A549 (cell line): ENCODE data around the gene CPLANE2. TPM values are rescaled to one million over a fixed set of nuclear protein-coding genes. Genes with fewer than 3 reads are reported as not detected.
"Not testable (repeated sequence)": the region's sequence is repeated elsewhere in the genome, so short reads cannot be mapped to it uniquely, and the experiment has no call there.

Experiments used
- ATAC-seq, 2 experiments: fragments of 200-7000 bp in 1 of 2; fragments of >200 bp in 1 of 2; cut with Nextera tagmentation in 1 of 2; cut with Tn5 transposase in 1 of 2; 3 replicates each; pipeline versions ENCODE4 v1.8.0 to v1.9.1; 2018 to 2020; ENCODE audit warnings: mild to moderate bottlenecking in 1 of 2, moderate library complexity in 1 of 2
- CTCF ChIA-PET: fragments of 300-600 bp; sonication (Branson Sonifier 250); formaldehyde crosslinking; extraction: SDS; loops from one replicate; lab custom pipeline; 2021; ENCODE audit warnings: antibody characterized with exemption, inconsistent platforms; lab: Yijun Ruan, JAX
- POLR2A ChIA-PET: fragments of 350-600 bp; formaldehyde crosslinking; extraction: SDS; loops from one replicate; lab custom pipeline; 2021; ENCODE audit warnings: antibody characterized with exemption, inconsistent platforms; lab: Yijun Ruan, JAX
- DNase-seq, 2 experiments: peaks; one replicate each; pipeline versions ENCODE4 v3.0.0 to v3.0.0-alpha.2; 2011 to 2016; ENCODE audit warnings: low read depth in 1 of 2, low spot score in 1 of 2
- FAIRE-seq: peaks from 2 replicates; lab custom pipeline; 2011; peaks lifted over from hg19 to GRCh38; lab: Jason Lieb, UNC
- H3K27ac ChIP-seq, 2 experiments: fragments of >200 bp; sonication (Bioruptor Twin); formaldehyde crosslinking; 3 replicates each; pipeline ENCODE4 v1.5.1; 2016 to 2017
- H3K4me1 ChIP-seq: fragments of >200 bp; sonication (Bioruptor Twin); formaldehyde crosslinking; 3 replicates; pipeline ENCODE4 v1.6.1; 2016
- H3K4me2 ChIP-seq: fragments of >200 bp; sonication (Bioruptor Twin); formaldehyde crosslinking; 3 replicates; pipeline ENCODE4 v1.6.1; 2016
- H3K4me3 ChIP-seq: fragments of >200 bp; sonication (Bioruptor Twin); formaldehyde crosslinking; 3 replicates; pipeline ENCODE4 v1.5.1; 2016
- H3K9me3 ChIP-seq: fragments of >200 bp; sonication (Bioruptor Twin); formaldehyde crosslinking; 3 replicates; pipeline ENCODE4 v1.6.1; 2016
- BHLHE40 ChIP-seq: IDR thresholded peaks from 2 replicates; pipeline ENCODE4 v1.6.1; 2012; ENCODE audit warnings: low read depth, low read length, inconsistent platforms
- CBX2 ChIP-seq: fragments of 200-600 bp; sonication (generic); IDR thresholded peaks from 2 replicates; pipeline ENCODE4 v1.6.1; 2016; ENCODE audit warnings: low read depth, mild to moderate bottlenecking, borderline replicate concordance
- CHD4 ChIP-seq: fragments of 200-600 bp; sonication (generic); IDR thresholded peaks from 2 replicates; pipeline ENCODE4 v1.6.1; 2016; ENCODE audit warnings: antibody characterized with exemption, mild to moderate bottlenecking, borderline replicate concordance
- CTCF ChIP-seq: fragments of >200 bp; sonication (Bioruptor Twin); formaldehyde crosslinking; IDR thresholded peaks from 3 replicates; pipeline ENCODE4 v1.5.1; 2016
- EP300 ChIP-seq, 2 experiments: fragments of >200 bp; sonication (Bioruptor Twin); formaldehyde crosslinking; IDR thresholded peaks; 2 replicates in 1 of 2; 3 replicates in 1 of 2; pipeline ENCODE4 v1.6.1; 2016 to 2017
- FOXS1 ChIP-seq: fragments of 250-450 bp; sonication (Bioruptor Pico); IDR thresholded peaks from 2 replicates; pipeline ENCODE4 v1.5.0; 2020; ENCODE audit warnings: mild to moderate bottlenecking, moderate library complexity
- HDAC2 ChIP-seq: fragments of 200-600 bp; sonication (generic); IDR thresholded peaks from 2 replicates; pipeline ENCODE4 v1.6.1; 2016
- HOXB5 ChIP-seq: fragments of 250-450 bp; sonication (Bioruptor Pico); IDR thresholded peaks from 2 replicates; pipeline ENCODE4 v1.5.0; 2020; ENCODE audit warnings: mild to moderate bottlenecking, moderate library complexity
- JUN ChIP-seq, 2 experiments: fragments of >200 bp; sonication (Bioruptor Twin); formaldehyde crosslinking; IDR thresholded peaks; 2 replicates in 1 of 2; 3 replicates in 1 of 2; pipeline ENCODE4 v1.6.1; 2016 to 2017
- MAFK ChIP-seq: fragments of 450-650 bp; IDR thresholded peaks from 2 replicates; pipeline ENCODE4 v1.6.1; 2014; ENCODE audit not compliant: partially characterized antibody
- MAX ChIP-seq: IDR thresholded peaks from 2 replicates; pipeline ENCODE4 v1.6.1; 2012
- NPAS2 ChIP-seq: fragments of 250-450 bp; sonication (Bioruptor Pico); IDR thresholded peaks from 2 replicates; pipeline ENCODE4 v1.8.0; 2022; ENCODE audit warnings: mild to moderate bottlenecking, moderate library complexity, borderline replicate concordance
- PBX3 ChIP-seq: IDR thresholded peaks from 2 replicates; pipeline ENCODE4 v1.6.1; 2012
- RARB ChIP-seq: fragments of 250-450 bp; sonication (Bioruptor Pico); IDR thresholded peaks from 2 replicates; pipeline ENCODE4 v1.8.0; 2021; ENCODE audit warnings: mild to moderate bottlenecking, moderate library complexity
- RCOR1 ChIP-seq: fragments of 150-350 bp; IDR thresholded peaks from 2 replicates; pipeline ENCODE4 v1.6.1; 2014; ENCODE audit warnings: antibody characterized with exemption, low read length, low read depth
- REST ChIP-seq: fragments of 200-600 bp; sonication (generic); IDR thresholded peaks from 2 replicates; pipeline ENCODE4 v1.6.1; 2016; ENCODE audit warnings: antibody characterized with exemption, mild to moderate bottlenecking, moderate library complexity
- SMC3 ChIP-seq: fragments of >200 bp; sonication (Bioruptor Twin); formaldehyde crosslinking; IDR thresholded peaks from 3 replicates; pipeline ENCODE4 v1.6.1; 2018; ENCODE audit warnings: inconsistent platforms
- USF2 ChIP-seq: fragments of 450-650 bp; IDR thresholded peaks from 2 replicates; pipeline ENCODE4 v1.6.1; 2014; ENCODE audit warnings: antibody characterized with exemption
- ZC3H11A ChIP-seq: fragments of 450-650 bp; IDR thresholded peaks from 2 replicates; pipeline ENCODE4 v1.6.1; 2014; ENCODE audit warnings: antibody characterized with exemption, mild to moderate bottlenecking
- WGBS: methylation state at CpG from one replicate; pipeline ENCODE4 v1.1.6; 2017; ENCODE audit errors: missing lambda C conversion rate; 5-methylcytosine and 5-hydroxymethylcytosine counted together
- polyA plus RNA-seq, 4 experiments: library from polyadenylated mRNA; depleted of rRNA in 3 of 4; stranded (reverse); fragments of >200 nt; fragmentation: RNase III in 1 of 4; extraction: RNeasy Plus Mini Kit Qiagen cat#74134 plus additional on column Dnase treatment in 1 of 4; gene quantifications; 2 replicates in 3 of 4; 3 replicates in 1 of 4; pipeline ENCODE4 v1.2.3, GENCODE V29; 2011 to 2017

Gene CPLANE2
- polyA plus RNA-seq, 2 of the 4 experiments (the other 2 are of a cell fraction): 2.4 to 3.7 TPM

- no peak for TF ChIP-seq SMC3
- TF ChIP-seq, all 56 proteins: peak for 0
Measured at GRCh38 chr1:16248007-16248436, 11.0 kb upstream of the CPLANE2 start (continued).

- H3K27ac ChIP-seq: peak overlapping the region in 1 of 2 experiments; percentile 63; a peak in 1 of 6 replicates
- POLR2A ChIA-PET: no interaction called here
- H3K9me3 ChIP-seq: no peaks in the 10 kb centered on the region
- peaks cover 28% of the 10 kb centered on the region; the same call in 2 of the 3 replicates for H3K4me1 ChIP-seq
- 90% methylated on average over 2 of the region's 2 CpGs for WGBS
- FAIRE-seq (no peak), DNase-seq (no peak)
- no peak overlapping the region for H3K4me3 ChIP-seq
- no peak overlapping the region for H3K4me2 ChIP-seq
- TF ChIP-seq HDAC2 (no peak), EP300 (IDR thresholded peaks at IDR 0.05) (no peak)
- TF ChIP-seq, all 56 proteins: peak for 0
- CTCF ChIA-PET: interaction anchor here (0.6 to 3.3 kb wide), 4 partner anchors 165 to 290 kb away, joined by 3 to 25 read pairs (median 8); no protein-coding TSS in a partner anchor
- no peak for ATAC-seq
Measured at GRCh38 chr1:16247441-16247840, 10.5 kb upstream of the CPLANE2 start.

GRCh38 chr1:16246961-16247360 is 10.0 kb upstream of the CPLANE2 start:
- peaks cover 28% of the 10 kb centered on the region; the same call in 2 of the 3 replicates for H3K4me1 ChIP-seq
- WGBS: 83% methylated on average over 5 of the region's 5 CpGs
- FAIRE-seq (no peak), DNase-seq (no peak), ATAC-seq (no peak; a peak in 1 of 6 replicates)
- TF ChIP-seq FOXS1 (CRISPR knock-in tag): no peak
- H3K27ac ChIP-seq: no peak overlapping the region; a peak in 1 of 6 replicates
- ChIA-PET CTCF (interaction anchor here (1.1 to 3.3 kb wide), 2 partner anchors 168 to 174 kb away, joined by 3 to 25 read pairs; no protein-coding TSS in a partner anchor), POLR2A (no interaction called here)
- no peak overlapping the region for H3K4me2 ChIP-seq
- no peaks in the 10 kb centered on the region for H3K9me3 ChIP-seq
- H3K4me3 ChIP-seq: no peak overlapping the region

- POLR2A ChIA-PET, ATAC-seq, DNase-seq, H3K4me2 ChIP-seq, H3K27ac ChIP-seq, H3K9me3 ChIP-seq, H3K4me3 ChIP-seq, FAIRE-seq: not testable (repeated sequence)
- WGBS: 100% methylated on average over 1 of the region's 1 CpG
- peaks cover 28% of the 10 kb centered on the region; the same call in 2 of the 3 replicates for H3K4me1 ChIP-seq
- CTCF ChIA-PET: interaction anchor here (0.8 to 5.4 kb wide), 4 partner anchors 38 to 167 kb away, joined by 4 to 107 read pairs (median 28); no protein-coding TSS in a partner anchor
Measured at GRCh38 chr1:16246239-16246638, 9.3 kb upstream of the CPLANE2 start.

- CTCF ChIA-PET: interaction anchor here (0.8 to 5.4 kb wide), 16 partner anchors 8 to 233 kb away, joined by 3 to 107 read pairs (median 5); no protein-coding TSS in a partner anchor
- POLR2A ChIA-PET: no interaction called here
- DNase-seq (no peak), ATAC-seq (no peak), FAIRE-seq (no peak)
- H3K4me3 ChIP-seq: no peak overlapping the region
- no peak overlapping the region for H3K27ac ChIP-seq
- peaks cover 28% of the 10 kb centered on the region; the same call in 2 of the 3 replicates for H3K4me1 ChIP-seq
- H3K4me2 ChIP-seq: no peak overlapping the region
- WGBS: 90% methylated on average over 9 of the region's 9 CpGs
- no peaks in the 10 kb centered on the region for H3K9me3 ChIP-seq
- TF ChIP-seq CHD4: no peak
- no peak for TF ChIP-seq BHLHE40
- no peak for TF ChIP-seq HOXB5 (CRISPR knock-in tag)
- no peak for TF ChIP-seq HDAC2
- no peak for TF ChIP-seq RARB (CRISPR knock-in tag)
- no peak for TF ChIP-seq ZC3H11A
- TF ChIP-seq REST: no peak
- no peak for TF ChIP-seq RCOR1
- TF ChIP-seq NPAS2 (CRISPR knock-in tag): no peak
- no peak for TF ChIP-seq CTCF
- no peak for TF ChIP-seq USF2
- TF ChIP-seq PBX3: no peak
- TF ChIP-seq CBX2: no peak
- no peak for TF ChIP-seq JUN (IDR thresholded peaks at IDR 0.05)
- TF ChIP-seq MAX: no peak
- no peak for TF ChIP-seq MAFK
Measured at GRCh38 chr1:16245476-16246196, 8.7 kb upstream of the CPLANE2 start.
